Astrocyte (in vitro differentiated cells and primary cell): ENCODE results near the gene LACTB. TPM values are rescaled to one million over a fixed set of nuclear protein-coding genes. Genes with fewer than 3 reads are reported as not detected.

Experiments
- DNase-seq: peaks from one replicate; pipeline ENCODE4 v3.0.0-alpha.2; 2010; ENCODE audit warnings: low read depth
- FAIRE-seq: peaks from 2 replicates; lab custom pipeline; 2011; peaks lifted over from hg19 to GRCh38; lab: Jason Lieb, UNC
- H2AFZ ChIP-seq: 2 replicates; pipeline ENCODE4 v1.6.0; 2012; ENCODE audit warnings: low read depth, low read length, inconsistent platforms
- H3K27ac ChIP-seq: 2 replicates; pipeline ENCODE4 v1.5.1; 2011; ENCODE audit warnings: low read depth, low read length, inconsistent platforms
- H3K27me3 ChIP-seq: 2 replicates; pipeline ENCODE4 v1.6.0; 2011; ENCODE audit warnings: low read length, inconsistent platforms; ENCODE audit not compliant: insufficient read depth
- H3K36me3 ChIP-seq: 2 replicates; pipeline ENCODE4 v1.5.1; 2011; ENCODE audit warnings: low read length, inconsistent platforms; ENCODE audit not compliant: insufficient read depth
- H3K4me1 ChIP-seq: 2 replicates; pipeline ENCODE4 v1.5.1; 2011; ENCODE audit warnings: low read length, inconsistent platforms; ENCODE audit not compliant: insufficient read depth
- H3K4me2 ChIP-seq: 2 replicates; pipeline ENCODE4 v1.6.0; 2012; ENCODE audit warnings: low read length, inconsistent platforms
- H3K4me3 ChIP-seq: 2 replicates; pipeline ENCODE4 v1.5.1; 2011; ENCODE audit warnings: low read depth, mild to moderate bottlenecking, low read length, inconsistent platforms; ENCODE audit not compliant: insufficient read depth
- H3K79me2 ChIP-seq: 2 replicates; pipeline ENCODE4 v1.6.0; 2012; ENCODE audit warnings: mild to moderate bottlenecking, low read length, inconsistent platforms; ENCODE audit not compliant: insufficient read depth
- H3K9ac ChIP-seq: 2 replicates; pipeline ENCODE4 v1.6.0; 2012; ENCODE audit warnings: mild to moderate bottlenecking, low read length, inconsistent platforms
- H3K9me3 ChIP-seq: 2 replicates; pipeline ENCODE4 v1.5.1; 2012; ENCODE audit warnings: low read depth, mild to moderate bottlenecking, low read length, inconsistent platforms; ENCODE audit not compliant: insufficient read depth
- H4K20me1 ChIP-seq: 2 replicates; pipeline ENCODE4 v1.6.0; 2012; ENCODE audit warnings: low read length, inconsistent platforms; ENCODE audit not compliant: insufficient read depth
- H3K27ac Mint-ChIP-seq: one replicate; pipeline ENCODE4 v1.8.0; 2021; ENCODE audit warnings: mild to moderate bottlenecking, mixed read lengths; ENCODE audit not compliant: unreplicated experiment
- H3K27me3 Mint-ChIP-seq: one replicate; pipeline ENCODE4 v1.8.0; 2021; ENCODE audit warnings: low read depth, mixed read lengths; ENCODE audit not compliant: unreplicated experiment
- H3K36me3 Mint-ChIP-seq: one replicate; pipeline ENCODE4 v1.8.0; 2021; ENCODE audit warnings: low read depth, mixed read lengths; ENCODE audit not compliant: unreplicated experiment
- H3K4me1 Mint-ChIP-seq: one replicate; pipeline ENCODE4 v1.8.0; 2021; ENCODE audit warnings: low read depth, mixed read lengths; ENCODE audit not compliant: unreplicated experiment
- H3K4me3 Mint-ChIP-seq: one replicate; pipeline ENCODE4 v1.8.0; 2021; ENCODE audit warnings: mild to moderate bottlenecking, moderate library complexity, mixed read lengths; ENCODE audit not compliant: unreplicated experiment
- H3K9me3 Mint-ChIP-seq: one replicate; pipeline ENCODE4 v1.8.0; 2021; ENCODE audit warnings: mild to moderate bottlenecking, mixed read lengths; ENCODE audit not compliant: unreplicated experiment
- CTCF ChIP-seq: IDR thresholded peaks from 2 replicates; pipeline ENCODE4 v1.5.1; 2011; ENCODE audit warnings: low read depth, mild to moderate bottlenecking, inconsistent platforms, low read length, moderate library complexity; ENCODE audit not compliant: insufficient read depth
- EZH2 ChIP-seq: IDR thresholded peaks from 2 replicates; pipeline ENCODE4 v1.6.1; 2012; ENCODE audit warnings: mild to moderate bottlenecking, low read length, inconsistent platforms; ENCODE audit not compliant: insufficient read depth
- total RNA-seq: library from RNA; stranded (reverse); gene quantifications from 2 replicates; pipeline ENCODE4 v1.2.1, GENCODE V29; 2021

Gene LACTB
- total RNA-seq, 1 donor from 2014 or later: 29.8 TPM

GRCh38 chr15:63091679-63092446 is 29.8 kb upstream of the LACTB start:
- H3K4me1 Mint-ChIP-seq: peaks cover 32% of the 10 kb centered on the region
- no peak overlapping the region for H3K4me2 ChIP-seq
- no peak for DNase-seq
- H3K9ac ChIP-seq: no peak overlapping the region
- H4K20me1 ChIP-seq: no peaks in the 10 kb centered on the region
- H3K9me3 ChIP-seq: no peaks in the 10 kb centered on the region
- no peak overlapping the region for H3K27ac ChIP-seq
- H2AFZ ChIP-seq: no peak overlapping the region
- no peak overlapping the region for H3K27ac Mint-ChIP-seq
- no peaks in the 10 kb centered on the region for H3K36me3 Mint-ChIP-seq
- TF ChIP-seq CTCF: no peak
- TF ChIP-seq EZH2: no peak
- H3K27me3 ChIP-seq: no peaks in the 10 kb centered on the region
- no peak overlapping the region for H3K4me3 Mint-ChIP-seq
- H3K4me3 ChIP-seq: no peak overlapping the region
- H3K79me2 ChIP-seq: no peaks in the 10 kb centered on the region
- FAIRE-seq: no peak
- peaks cover 29% of the 10 kb centered on the region for H3K4me1 ChIP-seq
- H3K9me3 Mint-ChIP-seq: no peaks in the 10 kb centered on the region
- H3K36me3 ChIP-seq: no peaks in the 10 kb centered on the region
- no peaks in the 10 kb centered on the region for H3K27me3 Mint-ChIP-seq

- no peak overlapping the region for H2AFZ ChIP-seq
- Mint-ChIP-seq H3K36me3 (no peaks in the 10 kb centered on the region), H3K27me3 (no peaks in the 10 kb centered on the region), H3K4me1 (peaks cover 36% of the 10 kb centered on the region), H3K4me3 (no peak overlapping the region), H3K9me3 (no peaks in the 10 kb centered on the region), H3K27ac (peak overlapping the region; percentile 94)
- no peaks in the 10 kb centered on the region for H3K9me3 ChIP-seq
- H3K9ac ChIP-seq: no peak overlapping the region
- H3K36me3 ChIP-seq: no peaks in the 10 kb centered on the region
- H3K79me2 ChIP-seq: no peaks in the 10 kb centered on the region
- no peaks in the 10 kb centered on the region for H3K27me3 ChIP-seq
- no peak for DNase-seq
- FAIRE-seq: no peak
- no peak overlapping the region for H3K4me3 ChIP-seq
- no peaks in the 10 kb centered on the region for H4K20me1 ChIP-seq
- TF ChIP-seq EZH2 (no peak), CTCF (peak; percentile 73)
- H3K4me2 ChIP-seq: no peak overlapping the region
- H3K4me1 ChIP-seq: peaks cover 32% of the 10 kb centered on the region
- peak overlapping the region; percentile 71 for H3K27ac ChIP-seq
Measured at GRCh38 chr15:63093486-63094205, 28.0 kb upstream of the LACTB start.
